Mucosa of stomach (tissue), 1 donor: Measurements from ENCODE around the gene CCDC154.
"Not testable (repeated sequence)": the region's sequence is repeated elsewhere in the genome, so short reads cannot be mapped to it uniquely, and the experiment has no call there.

Experiments
- H3K27me3 ChIP-seq: one replicate; pipeline ENCODE4 v1.7.0; 2013; ENCODE audit warnings: mild to moderate bottlenecking, low read length; ENCODE audit not compliant: control insufficient read depth, insufficient read depth
- H3K36me3 ChIP-seq: one replicate; pipeline ENCODE4 v1.7.0; 2013; ENCODE audit warnings: low read length; ENCODE audit not compliant: control insufficient read depth, insufficient read depth
- H3K4me1 ChIP-seq: one replicate; pipeline ENCODE4 v1.7.0; 2013; ENCODE audit warnings: mild to moderate bottlenecking, low read length; ENCODE audit not compliant: control insufficient read depth, insufficient read depth
- H3K4me3 ChIP-seq: one replicate; pipeline ENCODE4 v1.7.0; 2013; ENCODE audit warnings: low read length
- H3K9ac ChIP-seq: one replicate; pipeline ENCODE4 v1.7.0; 2013; ENCODE audit warnings: mild to moderate bottlenecking, low read length, moderate library complexity
- H3K9me3 ChIP-seq: one replicate; pipeline ENCODE4 v1.7.0; 2013; ENCODE audit warnings: mild to moderate bottlenecking, low read length, moderate library complexity; ENCODE audit not compliant: control insufficient read depth
- donor health status: Pancreatic carcinoma.

The CCDC154 gene

GRCh38 chr16:1448536-1449116, 4.3 kb upstream of the CCDC154 start:
- no peak overlapping the region for H3K4me3 ChIP-seq
- no peak overlapping the region for H3K9ac ChIP-seq
- H3K27me3 ChIP-seq = no peaks in the 10 kb centered on the region
- H3K9me3 ChIP-seq = no peaks in the 10 kb centered on the region
- no peaks in the 10 kb centered on the region for H3K4me1 ChIP-seq
- H3K36me3 ChIP-seq = no peaks in the 10 kb centered on the region

GRCh38 chr16:1447965-1448364, 3.6 kb upstream of the CCDC154 start:
- Histone ChIP-seq H3K4me3 (no peak overlapping the region), H3K9me3 (no peaks in the 10 kb centered on the region), H3K36me3 (no peaks in the 10 kb centered on the region), H3K27me3 (no peaks in the 10 kb centered on the region), H3K9ac (no peak overlapping the region), H3K4me1 (no peaks in the 10 kb centered on the region)

GRCh38 chr16:1446296-1447080, 2.1 kb upstream of the CCDC154 start:
- Histone ChIP-seq H3K9me3 (no peaks in the 10 kb centered on the region), H3K36me3 (no peaks in the 10 kb centered on the region), H3K27me3 (no peaks in the 10 kb centered on the region), H3K9ac (no peak overlapping the region), H3K4me3 (no peak overlapping the region), H3K4me1 (no peaks in the 10 kb centered on the region)

GRCh38 chr16:1445518-1446203, 1.3 kb upstream of the CCDC154 start:
- H3K9ac ChIP-seq = no peak overlapping the region
- H3K9me3 ChIP-seq = no peaks in the 10 kb centered on the region
- no peak overlapping the region for H3K4me3 ChIP-seq
- no peaks in the 10 kb centered on the region for H3K27me3 ChIP-seq
- H3K36me3 ChIP-seq = no peaks in the 10 kb centered on the region
- no peaks in the 10 kb centered on the region for H3K4me1 ChIP-seq

GRCh38 chr16:1444730-1445517, 568 bp upstream of the CCDC154 start:
- Histone ChIP-seq H3K27me3 (no peaks in the 10 kb centered on the region), H3K9me3 (no peaks in the 10 kb centered on the region), H3K36me3 (no peaks in the 10 kb centered on the region), H3K4me3 (no peak overlapping the region), H3K9ac (no peak overlapping the region), H3K4me1 (no peaks in the 10 kb centered on the region)

GRCh38 chr16:1443403-1443973, 868 bp downstream of the CCDC154 start:
- H3K4me1 ChIP-seq = no peaks in the 10 kb centered on the region
- no peak overlapping the region for H3K9ac ChIP-seq
- no peak overlapping the region for H3K4me3 ChIP-seq
- no peaks in the 10 kb centered on the region for H3K9me3 ChIP-seq
- no peaks in the 10 kb centered on the region for H3K27me3 ChIP-seq
- no peaks in the 10 kb centered on the region for H3K36me3 ChIP-seq

- H3K9me3 ChIP-seq = no peaks in the 10 kb centered on the region
- no peaks in the 10 kb centered on the region for H3K27me3 ChIP-seq
- no peaks in the 10 kb centered on the region for H3K36me3 ChIP-seq
Observed at GRCh38 chr16:1442697-1443096, 1.7 kb downstream of the CCDC154 start.

GRCh38 chr16:1441391-1441829, 2.9 kb downstream of the CCDC154 start:
- H3K4me3 ChIP-seq = no peak overlapping the region
- H3K9me3 ChIP-seq = no peaks in the 10 kb centered on the region
- H3K36me3 ChIP-seq = no peaks in the 10 kb centered on the region
- H3K4me1 ChIP-seq = no peaks in the 10 kb centered on the region
- no peaks in the 10 kb centered on the region for H3K27me3 ChIP-seq
- H3K9ac ChIP-seq = no peak overlapping the region

More at GRCh38 chr16:1442697-1443096, 1.7 kb downstream of the CCDC154 start:
- Histone ChIP-seq H3K4me3 (no peak overlapping the region), H3K9ac (no peak overlapping the region), H3K4me1 (no peaks in the 10 kb centered on the region)

GRCh38 chr16:1439699-1440074, 4.7 kb downstream of the CCDC154 start:
- H3K9ac ChIP-seq, H3K4me1 ChIP-seq, H3K27me3 ChIP-seq, H3K9me3 ChIP-seq, H3K4me3 ChIP-seq, H3K36me3 ChIP-seq: not testable (repeated sequence)

- no peaks in the 10 kb centered on the region for H3K27me3 ChIP-seq
- H3K9me3 ChIP-seq = no peaks in the 10 kb centered on the region
- H3K9ac ChIP-seq = no peak overlapping the region
- no peaks in the 10 kb centered on the region for H3K36me3 ChIP-seq
- no peaks in the 10 kb centered on the region for H3K4me1 ChIP-seq
- H3K4me3 ChIP-seq = no peak overlapping the region
Observed at GRCh38 chr16:1439058-1439698, 5.2 kb downstream of the CCDC154 start.

- H3K9me3 ChIP-seq = no peaks in the 10 kb centered on the region
- H3K4me1 ChIP-seq = no peaks in the 10 kb centered on the region
- H3K4me3 ChIP-seq = no peak overlapping the region
- H3K27me3 ChIP-seq = peaks cover under 1% of the 10 kb centered on the region
- H3K9ac ChIP-seq = no peak overlapping the region
- no peaks in the 10 kb centered on the region for H3K36me3 ChIP-seq
Observed at GRCh38 chr16:1438229-1439057, 5.9 kb downstream of the CCDC154 start.
